ENCODE measurements around the gene ASPSCR1. TPM values are rescaled to one million over a fixed set of nuclear protein-coding genes. Genes with fewer than 3 reads are reported as not detected.
A peak's percentile ranks its signal among the peaks of the same experiment; 100 is the strongest.

Gene ASPSCR1
- total and polyA plus RNA-seq, 9 of the 15 experiments (the other 6 are each of a cell fraction or from before 2014, with no cell fraction given), result 0.90 to 36.9 (median 11.6) TPM

- in situ Hi-C loops (cut with MboI), result no loop called here
- FAIRE-seq (no peak), ATAC-seq (no peak), DNase-seq (ENCODE audit: extremely low read depth in 1 of 4, low spot score in 3 of 4) (no peak)
- H3K9me1 ChIP-seq (ENCODE audit: control insufficient read depth, insufficient read depth, low read length), result no peaks in the 10 kb centered on the region
- peak overlapping the region in 1 of 2 experiments; percentile 43; a peak in 2 of 4 replicates for H3K9ac ChIP-seq (ENCODE audit: insufficient read depth in 1 of 2, low read depth in 2 of 2, low read length in 2 of 2)
- CTCF ChIA-PET (ENCODE audit: low intra/inter-chr PET ratio), result no interaction called here
- WGBS (ENCODE audit: insufficient coverage, low coverage, missing lambda C conversion rate), result 86% methylated on average over 32 of the region's 36 CpGs
- no peak overlapping the region for H3K27ac ChIP-seq (ENCODE audit: extremely low read depth, low read depth, low read length)
- no peak overlapping the region for H3K4me2 ChIP-seq (ENCODE audit: insufficient read depth, low read length)
- POLR2A ChIA-PET, result interaction anchor here (0.7 to 1.1 kb wide), 2 partner anchors 9 to 20 kb away, joined by 3 read pairs; no protein-coding TSS in a partner anchor
- H3K4me1 ChIP-seq (replicated peaks in 1 of 2; ENCODE audit: control insufficient read depth in 2 of 2, insufficient read depth in 2 of 2, low read length in 2 of 2), result peaks cover 0 to 68% of the 10 kb centered on the region in 2 experiments; a peak in 2 of 5 replicates
- H3K4me3 ChIP-seq, result no peak overlapping the region
- no peaks in the 10 kb centered on the region for H3K9me3 ChIP-seq (replicated peaks; ENCODE audit: control insufficient read depth, insufficient read depth, low read depth, low read length)
- intact Hi-C loops (cut with micrococcal nuclease), result no loop called here
- H3K36me3 ChIP-seq (ENCODE audit: control insufficient read depth, insufficient read depth, low read length), result peaks cover 6% of the 10 kb centered on the region; the same call in 1 of the 3 replicates
- H4K20me1 ChIP-seq (replicated peaks; ENCODE audit: control insufficient read depth, insufficient read depth, low read length), result no peaks in the 10 kb centered on the region
- no peak overlapping the region for H2AFZ ChIP-seq (ENCODE audit: low read depth, low read length)
- BruUV-seq (replicated peaks), result no TSS peak
- H3K79me2 ChIP-seq (ENCODE audit: control insufficient read depth, insufficient read depth, low read length), result no peaks in the 10 kb centered on the region
- TF ChIP-seq LEF1 (IDR thresholded peaks at IDR 0.05), result no peak
- TF ChIP-seq NFIC (IDR thresholded peaks at IDR 0.05), result 0 out of 2 replicates have a peak, but pooled peaks have one; percentile 19
- no peaks in the 10 kb centered on the region for H3K27me3 ChIP-seq (ENCODE audit: control insufficient read depth in 2 of 2, insufficient read depth in 2 of 2, low read length in 2 of 2)
These were observed 22.8 kb downstream of the ASPSCR1 start for GRCh38 chr17:81999976-82000802.

DNA sequence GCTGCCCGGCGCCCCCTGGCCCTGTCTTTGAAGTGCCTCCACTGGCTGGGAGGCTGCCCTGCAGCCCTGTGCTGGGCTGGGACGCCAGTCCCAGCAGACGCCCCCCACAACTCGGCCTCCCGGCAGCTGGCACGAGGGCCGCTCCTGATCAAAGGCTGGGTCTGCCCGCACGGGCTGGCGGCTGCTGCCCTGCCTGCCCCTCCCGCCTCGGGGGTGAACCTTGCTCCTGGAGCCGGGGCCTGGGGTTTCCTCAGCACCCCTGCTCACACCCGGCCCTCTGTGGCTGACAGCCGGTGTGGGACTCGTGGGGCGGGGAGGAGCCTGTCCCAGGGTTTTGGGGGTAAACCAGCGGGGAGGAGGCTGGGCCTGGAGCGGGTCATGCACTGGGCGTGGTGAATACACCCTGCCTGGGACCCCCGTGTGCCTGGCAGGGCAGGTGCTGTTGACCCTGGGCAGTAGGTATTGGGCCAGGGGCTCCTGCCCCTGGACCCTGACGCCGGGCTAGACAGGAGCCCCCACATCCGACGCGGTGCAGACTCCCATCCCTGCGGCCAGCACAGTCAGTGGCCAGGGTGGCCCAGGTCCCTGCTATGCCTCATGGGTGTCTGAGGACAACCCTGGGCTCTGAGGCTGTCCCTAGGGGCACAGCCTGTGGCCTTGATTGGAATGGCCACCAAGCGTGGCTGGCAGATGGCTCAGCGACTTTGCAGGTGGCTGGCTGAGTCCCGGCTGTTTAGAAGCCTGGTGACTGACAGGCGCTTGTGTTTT lies 23.6 kb downstream of the ASPSCR1 start:
- Histone ChIP-seq H3K9me3 (replicated peaks; ENCODE audit: control insufficient read depth, insufficient read depth, low read depth, low read length) (no peaks in the 10 kb centered on the region), H3K27ac (ENCODE audit: extremely low read depth, low read depth, low read length) (no peak overlapping the region), H3K36me3 (ENCODE audit: control insufficient read depth, insufficient read depth, low read length) (peaks cover 6% of the 10 kb centered on the region; the same call in 1 of the 3 replicates), H3K4me1 (replicated peaks in 1 of 2; ENCODE audit: control insufficient read depth in 2 of 2, insufficient read depth in 2 of 2, low read length in 2 of 2) (peaks cover 0 to 67% of the 10 kb centered on the region in 2 experiments; a peak in 2 of 5 replicates), H3K4me2 (ENCODE audit: insufficient read depth, low read length) (no peak overlapping the region), H3K27me3 (ENCODE audit: control insufficient read depth in 2 of 2, insufficient read depth in 2 of 2, low read length in 2 of 2) (no peaks in the 10 kb centered on the region), H3K4me3 (no peak overlapping the region), H3K79me2 (ENCODE audit: control insufficient read depth, insufficient read depth, low read length) (no peaks in the 10 kb centered on the region), H2AFZ (ENCODE audit: low read depth, low read length) (no peak overlapping the region), H4K20me1 (replicated peaks; ENCODE audit: control insufficient read depth, insufficient read depth, low read length) (0 out of 2 replicates have a peak, but pooled peaks cover 1% of the 10 kb centered on the region), H3K9me1 (ENCODE audit: control insufficient read depth, insufficient read depth, low read length) (peaks cover 3% of the 10 kb centered on the region), H3K9ac (ENCODE audit: insufficient read depth in 1 of 2, low read depth in 2 of 2, low read length in 2 of 2) (peak overlapping the region in 1 of 2 experiments; percentile 76; a peak in 2 of 4 replicates)
- no TSS peak for BruUV-seq (replicated peaks)
- FAIRE-seq, result no peak
- ChIA-PET CTCF (ENCODE audit: low intra/inter-chr PET ratio) (no interaction called here), POLR2A (no interaction called here)
- no peak for ATAC-seq
- in situ Hi-C loops (cut with MboI), result no loop called here
- 80% methylated on average over 27 of the region's 32 CpGs for WGBS (ENCODE audit: insufficient coverage, low coverage, missing lambda C conversion rate)
- no peak for DNase-seq (ENCODE audit: extremely low read depth in 1 of 4, low spot score in 3 of 4)
- intact Hi-C loops (cut with micrococcal nuclease), result no loop called here
- TF ChIP-seq NCOA6 (IDR thresholded peaks at IDR 0.05) (no peak), ELK1 (CRISPR knock-in tag; IDR thresholded peaks at IDR 0.05) (no peak), CUX1 (CRISPR knock-in tag; IDR thresholded peaks at IDR 0.05) (no peak), TARDBP (IDR thresholded peaks at IDR 0.05) (no peak), ZC3H11A (IDR thresholded peaks at IDR 0.05; ENCODE audit: low read depth, low read length) (no peak)

Measured in K562 (cell line).